GM19467 (cell line): ENCODE results near the gene CIT.

Source experiments
- ATAC-seq: cut with Tn5 transposase; IDR thresholded peaks from one replicate; pipeline ENCODE4 v1.9.1; 2021; ENCODE audit warnings: mild to moderate bottlenecking, moderate library complexity; ENCODE audit not compliant: unreplicated experiment

CIT gene

GRCh38 chr12:119809023-119809422 is 68.1 kb downstream of the CIT start:
- ATAC-seq, result no peak

- ATAC-seq, result no peak
Observed at GRCh38 chr12:119808441-119808840, 68.7 kb downstream of the CIT start.

- no peak for ATAC-seq
Observed at GRCh38 chr12:119807380-119807779, 69.7 kb downstream of the CIT start.

- ATAC-seq, result no peak
Observed at GRCh38 chr12:119804011-119804641, 73.0 kb downstream of the CIT start.

DNA sequence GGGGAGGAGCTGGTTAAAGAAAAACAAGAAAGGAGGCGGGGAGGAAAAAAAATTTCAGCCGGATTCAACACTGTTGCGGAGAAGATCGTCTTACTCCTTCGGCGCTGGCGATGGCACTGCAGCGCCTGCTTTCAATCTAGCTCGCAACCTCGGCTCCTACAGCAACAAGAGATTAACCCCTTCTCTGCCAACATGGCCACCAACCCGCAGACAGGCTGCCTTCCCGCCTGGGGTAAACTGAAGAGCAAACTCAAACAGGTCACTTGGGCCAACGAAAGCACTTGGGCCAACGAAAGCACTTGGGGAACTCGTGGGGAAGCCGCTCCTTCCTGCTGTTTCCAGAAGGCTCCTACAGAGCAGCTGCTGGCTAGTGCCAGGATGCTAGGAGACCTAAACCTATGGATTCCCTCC is 73.7 kb downstream of the CIT start:
- ATAC-seq, result no peak

- no peak for ATAC-seq
Observed at GRCh38 chr12:119802472-119802871, 74.6 kb downstream of the CIT start.

- ATAC-seq, result no peak
Observed at GRCh38 chr12:119797090-119797489, 80.0 kb downstream of the CIT start.

GRCh38 chr12:119796292-119796691 is 80.8 kb downstream of the CIT start:
- ATAC-seq, result no peak

- ATAC-seq, result no peak
Observed at GRCh38 chr12:119791453-119791852, 85.7 kb downstream of the CIT start.

- no peak for ATAC-seq
Observed at GRCh38 chr12:119788786-119789185, 88.3 kb downstream of the CIT start.

DNA sequence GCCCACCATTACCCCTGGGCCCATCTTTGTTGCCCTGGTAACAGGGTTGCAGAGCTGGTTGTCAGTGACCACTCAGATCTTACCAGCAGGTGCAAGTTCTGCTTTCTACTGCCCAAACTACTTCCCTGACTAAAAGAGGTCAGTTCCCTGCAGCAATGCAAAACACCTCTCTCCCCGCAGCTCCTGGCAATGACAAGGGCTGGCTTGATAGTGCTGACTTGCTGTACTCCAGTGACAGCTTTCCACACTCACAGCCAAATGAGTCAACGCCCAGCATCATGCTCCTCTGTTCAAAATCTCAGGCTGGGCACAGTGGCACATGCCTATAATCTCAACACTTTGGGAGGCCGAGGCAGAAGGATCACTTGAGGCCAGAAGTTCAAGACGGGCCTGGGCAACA is 90.6 kb downstream of the CIT start:
- ATAC-seq, result no peak

GRCh38 chr12:119784673-119785072 is 92.4 kb downstream of the CIT start:
- no peak for ATAC-seq

- ATAC-seq, result no peak
Observed at GRCh38 chr12:119783787-119784186, 93.3 kb downstream of the CIT start.

GRCh38 chr12:119781804-119782203 is 95.3 kb downstream of the CIT start:
- no peak for ATAC-seq

- ATAC-seq, result no peak
Observed at GRCh38 chr12:119780786-119781434, 96.2 kb downstream of the CIT start.

- no peak for ATAC-seq
Observed at GRCh38 chr12:119775246-119775895, 101.7 kb downstream of the CIT start.

DNA sequence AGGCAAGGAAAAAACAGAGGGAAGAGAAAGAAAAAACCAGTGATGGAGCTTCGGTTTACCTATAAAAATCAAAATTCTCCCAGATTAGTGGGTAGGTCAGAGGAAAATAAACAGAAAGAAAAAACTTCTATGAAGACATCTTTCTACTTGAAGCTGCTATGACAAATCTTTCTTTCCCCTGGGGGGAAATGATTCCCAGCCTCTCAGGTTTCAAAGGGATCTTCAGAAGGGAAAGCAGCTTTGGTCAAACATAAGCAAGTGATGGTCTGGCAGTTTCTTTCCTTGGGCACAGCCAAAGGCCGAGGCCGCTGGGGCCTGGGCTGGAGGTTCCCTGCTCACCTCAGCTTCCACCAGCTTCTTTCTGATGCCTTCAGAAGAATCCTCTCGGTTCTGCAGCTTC is 104.7 kb downstream of the CIT start:
- no peak for ATAC-seq

- ATAC-seq, result no peak
Observed at GRCh38 chr12:119770146-119770545, 107.0 kb downstream of the CIT start.

DNA sequence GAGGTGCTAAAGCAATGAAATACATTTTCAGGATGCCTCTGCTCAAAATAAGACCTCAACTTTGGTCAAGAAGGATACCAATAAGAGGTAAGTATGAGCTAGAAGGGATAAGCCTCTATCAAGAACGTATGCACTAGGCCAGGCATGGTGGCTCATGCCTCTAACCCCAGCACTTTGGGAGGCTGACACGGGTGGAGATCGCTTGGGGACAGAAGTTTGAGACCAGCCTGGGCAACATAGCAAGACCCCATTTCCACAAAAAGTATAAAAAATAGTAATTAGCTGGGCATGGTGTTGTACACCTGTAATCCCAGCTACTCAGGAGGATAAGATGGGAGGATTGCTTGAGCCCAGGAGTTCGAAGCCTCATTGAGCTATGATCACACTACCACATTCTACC is 114.5 kb downstream of the CIT start:
- ATAC-seq, result no peak

- ATAC-seq, result no peak
Observed at GRCh38 chr12:119758722-119759121, 118.4 kb downstream of the CIT start.

DNA sequence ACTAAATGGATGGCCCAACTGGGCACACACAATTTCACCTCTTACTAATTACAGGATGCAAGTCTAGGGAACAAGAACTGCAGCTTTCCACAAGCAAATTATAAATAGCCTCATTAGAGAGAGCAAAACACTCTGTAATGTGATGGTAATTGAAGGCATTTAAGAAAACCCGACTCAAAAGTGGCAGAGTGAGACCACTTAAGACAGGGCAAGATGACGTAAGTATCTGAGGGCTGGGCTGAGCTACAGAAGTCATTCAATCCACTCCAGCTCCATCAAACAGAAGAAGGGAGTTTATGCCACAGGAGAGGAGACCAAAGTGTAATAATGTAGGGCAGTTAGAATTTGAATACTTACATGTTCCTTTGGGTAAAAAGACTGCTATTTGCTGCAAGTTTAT is 118.9 kb downstream of the CIT start:
- no peak for ATAC-seq

DNA sequence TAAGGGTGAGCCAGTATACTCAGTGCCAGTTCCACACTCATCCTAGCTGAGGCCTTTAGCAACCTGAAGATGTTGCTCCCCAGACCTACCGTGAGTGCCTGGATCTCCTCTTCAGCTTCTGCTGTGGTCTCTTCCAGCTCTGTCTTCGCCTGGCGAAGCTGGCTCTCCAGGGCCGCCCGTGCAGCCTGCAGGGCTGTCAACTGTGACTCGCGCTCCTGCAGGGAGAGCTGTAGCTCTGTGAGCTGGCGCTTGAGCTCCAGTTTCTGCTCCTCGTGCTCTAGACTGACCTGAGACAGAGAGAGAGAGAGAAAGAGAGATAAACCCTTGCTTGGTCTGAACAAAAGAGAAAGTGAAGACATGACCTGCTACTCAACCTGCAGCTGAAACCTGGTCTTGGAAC is 125.2 kb downstream of the CIT start:
- no peak for ATAC-seq
